Measurements from ENCODE around the gene SLC10A6. TPM values are rescaled to one million over a fixed set of nuclear protein-coding genes. Genes with fewer than 3 reads are reported as not detected.

The SLC10A6 gene
- total RNA-seq, 1 experiment from 2014 or later = 0.26 TPM

DNA sequence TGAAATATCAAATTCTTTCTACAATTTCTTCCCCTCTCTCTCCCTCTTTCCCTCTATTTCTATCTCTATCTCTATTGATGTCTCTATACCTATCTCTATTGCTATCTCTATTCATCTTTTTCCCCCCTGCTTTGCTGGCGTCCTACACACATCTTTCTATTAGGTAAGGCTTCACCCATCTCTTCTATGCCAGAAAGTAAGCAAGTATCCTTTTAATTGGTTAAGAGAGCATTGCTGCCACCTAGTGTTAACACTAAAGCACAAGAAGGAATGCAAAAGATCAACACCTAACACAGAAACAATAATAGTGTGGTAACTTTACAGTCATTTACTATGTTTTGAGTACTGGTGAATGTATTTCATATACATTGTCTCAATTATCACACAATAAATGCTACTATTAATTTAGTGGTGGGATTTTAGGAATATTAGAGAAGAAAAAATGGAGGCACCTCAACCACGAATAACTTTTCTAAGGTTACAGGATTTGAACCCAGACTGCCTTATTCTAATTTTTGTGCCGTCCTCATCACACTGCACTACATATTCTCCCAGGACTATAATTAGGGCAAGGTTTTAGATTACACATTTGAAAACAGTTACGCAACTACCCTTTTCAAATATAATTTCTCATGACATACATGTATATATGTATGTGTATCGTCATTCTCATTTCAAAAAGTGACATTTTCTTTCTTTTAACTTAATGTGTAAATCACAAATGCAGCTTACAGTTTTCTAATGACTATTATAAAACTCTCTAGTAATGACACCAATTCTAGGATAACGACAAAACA, 46.7 kb upstream of the SLC10A6 start:
- TF ChIP-seq, protein P1, sequence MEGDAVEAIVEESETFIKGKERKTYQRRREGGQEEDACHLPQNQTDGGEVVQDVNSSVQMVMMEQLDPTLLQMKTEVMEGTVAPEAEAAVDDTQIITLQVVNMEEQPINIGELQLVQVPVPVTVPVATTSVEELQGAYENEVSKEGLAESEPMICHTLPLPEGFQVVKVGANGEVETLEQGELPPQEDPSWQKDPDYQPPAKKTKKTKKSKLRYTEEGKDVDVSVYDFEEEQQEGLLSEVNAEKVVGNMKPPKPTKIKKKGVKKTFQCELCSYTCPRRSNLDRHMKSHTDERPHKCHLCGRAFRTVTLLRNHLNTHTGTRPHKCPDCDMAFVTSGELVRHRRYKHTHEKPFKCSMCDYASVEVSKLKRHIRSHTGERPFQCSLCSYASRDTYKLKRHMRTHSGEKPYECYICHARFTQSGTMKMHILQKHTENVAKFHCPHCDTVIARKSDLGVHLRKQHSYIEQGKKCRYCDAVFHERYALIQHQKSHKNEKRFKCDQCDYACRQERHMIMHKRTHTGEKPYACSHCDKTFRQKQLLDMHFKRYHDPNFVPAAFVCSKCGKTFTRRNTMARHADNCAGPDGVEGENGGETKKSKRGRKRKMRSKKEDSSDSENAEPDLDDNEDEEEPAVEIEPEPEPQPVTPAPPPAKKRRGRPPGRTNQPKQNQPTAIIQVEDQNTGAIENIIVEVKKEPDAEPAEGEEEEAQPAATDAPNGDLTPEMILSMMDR (conservative IDR thresholded peaks at IDR 0.05; ENCODE audit: low read depth, low read length) = peak; percentile 65
- TF ChIP-seq EZH2 (IDR thresholded peaks at IDR 0.05; ENCODE audit: borderline replicate concordance, low read depth, low read length, poor library complexity, severe bottlenecking) = no peak
- Histone ChIP-seq H3K9me3 (ENCODE audit: low read depth, low read length, poor library complexity, severe bottlenecking) (no peaks in the 10 kb centered on the region), H3K27me3 (replicated peaks; ENCODE audit: insufficient read depth, low read depth, low read length, poor library complexity) (no peaks in the 10 kb centered on the region), H3K4me3 (ENCODE audit: low read depth, low read length, poor library complexity, severe bottlenecking) (no peak overlapping the region), H3K27ac (ENCODE audit: low read depth, low read length, poor library complexity, severe bottlenecking) (no peak overlapping the region), H3K4me1 (ENCODE audit: insufficient read depth, low read length, poor library complexity, severe bottlenecking) (peaks cover 12% of the 10 kb centered on the region), H3K36me3 (ENCODE audit: insufficient read depth, low read length, poor library complexity, severe bottlenecking) (no peaks in the 10 kb centered on the region)
- ChIA-PET CTCF (no interaction called here), POLR2A (ENCODE audit: low non-redundant PET) (no interaction called here)
- intact Hi-C loops (cut with micrococcal nuclease; ENCODE audit: unreplicated experiment) = loop anchor here (1.0 to 5.0 kb wide), 2 partner anchors 336 to 400 kb away; no protein-coding TSS in a partner anchor
- DNase-seq (ENCODE audit: low spot score) = peak; percentile 74
- no TSS peak for BruUV-seq (replicated peaks)

- ChIA-PET CTCF (no interaction called here), POLR2A (ENCODE audit: low non-redundant PET) (no interaction called here)
- no TSS peak for BruUV-seq (replicated peaks)
- TF ChIP-seq, protein P1 (conservative IDR thresholded peaks at IDR 0.05; ENCODE audit: low read depth, low read length) = no peak
- no peak for DNase-seq (ENCODE audit: low spot score)
- Histone ChIP-seq H3K36me3 (ENCODE audit: insufficient read depth, low read length, poor library complexity, severe bottlenecking) (no peaks in the 10 kb centered on the region), H3K9me3 (ENCODE audit: low read depth, low read length, poor library complexity, severe bottlenecking) (no peaks in the 10 kb centered on the region), H3K27me3 (replicated peaks; ENCODE audit: insufficient read depth, low read depth, low read length, poor library complexity) (no peaks in the 10 kb centered on the region), H3K27ac (ENCODE audit: low read depth, low read length, poor library complexity, severe bottlenecking) (no peak overlapping the region), H3K4me3 (ENCODE audit: low read depth, low read length, poor library complexity, severe bottlenecking) (no peak overlapping the region), H3K4me1 (ENCODE audit: insufficient read depth, low read length, poor library complexity, severe bottlenecking) (peaks cover 17% of the 10 kb centered on the region)
- intact Hi-C loops (cut with micrococcal nuclease; ENCODE audit: unreplicated experiment) = loop anchor here (5.0 kb wide), 1 partner anchor 297 kb away; no protein-coding TSS in a partner anchor
These were observed 45.3 kb upstream of the SLC10A6 start for GRCh38 chr4:86894455-86894854.

DNA sequence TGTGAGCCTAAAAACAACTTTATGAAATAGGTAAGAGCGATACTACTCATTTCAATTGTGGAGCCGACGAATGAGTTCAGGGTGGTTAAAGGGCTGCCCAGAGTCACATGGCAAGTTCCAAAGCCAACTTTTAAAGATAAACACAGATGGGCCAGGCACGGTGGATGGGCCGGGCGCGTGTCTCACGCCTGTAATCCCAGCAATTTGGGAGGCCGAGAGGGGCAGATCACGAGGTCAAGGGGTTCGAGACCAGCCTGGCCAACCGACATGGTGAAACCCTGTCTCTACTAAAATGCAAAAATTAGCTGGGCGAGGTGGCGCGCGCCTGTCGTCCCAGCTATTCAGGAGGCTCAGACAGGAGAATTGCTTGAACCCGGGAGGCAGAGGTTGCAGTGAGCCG, 44.0 kb upstream of the SLC10A6 start:
- BruUV-seq (replicated peaks) = no TSS peak
- TF ChIP-seq, protein P1 (conservative IDR thresholded peaks at IDR 0.05; ENCODE audit: low read depth, low read length) = no peak
- no peak for TF ChIP-seq EZH2 (IDR thresholded peaks at IDR 0.05; ENCODE audit: borderline replicate concordance, low read depth, low read length, poor library complexity, severe bottlenecking)
- no peaks in the 10 kb centered on the region for H3K36me3 ChIP-seq (ENCODE audit: insufficient read depth, low read length, poor library complexity, severe bottlenecking)
- no peaks in the 10 kb centered on the region for H3K27me3 ChIP-seq (replicated peaks; ENCODE audit: insufficient read depth, low read depth, low read length, poor library complexity)
- CTCF ChIA-PET = interaction anchor here (1.0 kb wide), 1 partner anchor 397 kb away, joined by 4 read pairs; no protein-coding TSS in a partner anchor
- DNase-seq (ENCODE audit: low spot score) = no peak
- no peaks in the 10 kb centered on the region for H3K9me3 ChIP-seq (ENCODE audit: low read depth, low read length, poor library complexity, severe bottlenecking)
- POLR2A ChIA-PET (ENCODE audit: low non-redundant PET) = no interaction called here
- H3K4me3 ChIP-seq (ENCODE audit: low read depth, low read length, poor library complexity, severe bottlenecking) = peak overlapping the region; percentile 60
- H3K27ac ChIP-seq (ENCODE audit: low read depth, low read length, poor library complexity, severe bottlenecking) = peak overlapping the region; percentile 89
- H3K4me1 ChIP-seq (ENCODE audit: insufficient read depth, low read length, poor library complexity, severe bottlenecking) = peaks cover 17% of the 10 kb centered on the region
- intact Hi-C loops (cut with micrococcal nuclease; ENCODE audit: unreplicated experiment) = loop anchor here (5.0 kb wide), 1 partner anchor 296 kb away; no protein-coding TSS in a partner anchor
